ENCODE results near the gene CAPN13.

The CAPN13 gene

DNA sequence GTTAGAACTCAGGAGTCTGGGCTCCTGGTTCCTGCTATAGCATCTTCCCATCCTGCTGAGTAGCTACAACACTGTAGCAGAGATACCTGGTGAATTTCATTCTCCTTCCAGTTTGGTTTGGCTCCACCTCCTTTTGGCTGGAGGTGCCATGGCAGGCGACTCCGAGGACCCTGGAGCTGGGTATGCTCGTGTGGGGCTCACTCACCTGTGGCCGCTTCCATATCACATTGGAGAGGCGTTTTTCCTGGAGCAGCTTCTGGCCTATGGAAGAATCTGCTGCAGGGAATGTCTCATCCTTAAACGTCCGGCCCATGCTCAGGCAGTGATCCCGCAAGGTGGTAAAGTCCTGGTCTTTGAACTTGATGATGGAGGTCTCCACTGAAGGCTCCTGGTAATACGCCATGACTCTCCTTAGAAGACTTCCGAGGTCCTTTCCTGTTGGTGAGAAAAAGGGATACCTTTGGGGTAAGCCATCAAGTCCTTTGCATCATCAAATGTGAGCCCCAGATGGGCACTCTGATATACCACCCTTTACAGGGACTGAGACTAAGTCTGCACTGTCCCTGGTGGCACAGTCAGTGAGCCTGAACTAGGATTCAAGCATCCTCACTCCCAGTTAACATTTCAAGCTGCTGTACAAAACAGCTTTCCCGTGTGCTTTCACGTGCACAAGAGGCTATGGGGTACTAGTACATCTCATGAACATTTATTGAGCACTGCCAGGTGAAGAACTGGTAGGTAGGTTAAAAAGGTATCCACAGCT, 20.1 kb downstream of the CAPN13 start:
- DNase-seq: no peak

DNA sequence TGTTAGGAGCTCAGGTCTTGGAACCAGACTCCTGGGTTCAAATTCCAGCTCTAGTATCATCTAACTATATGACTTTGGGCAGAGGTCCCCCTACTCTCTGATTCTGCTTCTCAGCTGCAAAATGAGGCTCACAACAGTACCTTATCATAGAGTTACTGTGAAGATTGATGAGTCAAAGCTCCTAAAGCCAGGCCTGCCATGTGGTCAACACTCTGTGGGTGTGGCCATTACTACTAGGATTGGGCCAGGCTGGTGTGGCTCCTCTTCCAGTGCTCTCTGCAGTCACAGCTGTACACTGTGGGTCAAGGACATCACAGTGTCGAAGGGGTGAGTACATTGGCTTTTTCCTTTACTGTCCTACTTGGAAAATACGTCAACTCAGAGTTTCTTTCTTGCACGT, 22.6 kb downstream of the CAPN13 start:
- DNase-seq: no peak

DNA sequence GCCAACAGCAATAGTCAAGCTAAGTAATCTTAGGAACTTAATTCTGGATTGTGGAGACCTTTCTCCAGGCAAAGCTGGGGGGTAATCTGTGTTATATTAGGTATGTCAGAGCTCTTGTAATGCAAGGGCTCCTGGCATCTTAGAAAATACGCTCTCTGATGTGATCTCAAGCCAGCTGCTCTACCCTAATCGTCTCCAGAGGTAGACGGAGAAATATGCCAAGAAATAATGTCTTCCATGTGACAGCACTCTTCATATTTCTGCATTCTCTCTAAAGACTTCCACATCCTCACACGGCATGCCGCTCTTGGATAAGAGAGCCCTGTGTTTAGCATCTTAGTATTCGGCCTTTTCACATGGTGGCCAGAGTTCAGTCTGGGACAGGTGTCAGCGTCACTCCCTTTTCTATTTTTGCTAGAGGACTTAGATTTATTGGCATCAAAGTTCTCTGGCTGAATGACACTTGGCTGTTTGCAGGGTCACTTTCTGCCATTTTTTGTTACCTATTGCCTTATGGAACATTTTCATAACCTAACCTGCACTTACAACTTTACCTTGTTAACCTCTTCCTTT, 25.2 kb downstream of the CAPN13 start:
- DNase-seq: no peak

DNA sequence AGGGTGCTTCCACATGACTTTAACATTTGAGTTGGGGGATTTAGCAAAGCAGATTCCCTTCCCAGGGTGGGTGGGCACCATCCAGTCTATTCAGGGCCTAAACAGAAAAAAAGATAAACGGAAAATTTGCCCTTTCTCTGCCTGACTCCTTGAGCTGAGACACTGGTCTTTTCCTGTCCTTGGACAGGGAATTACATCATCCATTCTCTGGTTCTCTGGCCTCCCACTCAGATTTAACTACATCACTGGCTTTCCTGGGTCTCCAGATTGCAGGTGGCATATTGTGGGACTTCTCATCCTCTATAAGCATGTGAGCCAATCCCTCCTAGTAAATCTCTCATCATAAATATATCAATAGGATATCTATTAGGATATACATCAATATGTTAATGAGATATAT, 25.8 kb downstream of the CAPN13 start:
- no peak for DNase-seq

DNA sequence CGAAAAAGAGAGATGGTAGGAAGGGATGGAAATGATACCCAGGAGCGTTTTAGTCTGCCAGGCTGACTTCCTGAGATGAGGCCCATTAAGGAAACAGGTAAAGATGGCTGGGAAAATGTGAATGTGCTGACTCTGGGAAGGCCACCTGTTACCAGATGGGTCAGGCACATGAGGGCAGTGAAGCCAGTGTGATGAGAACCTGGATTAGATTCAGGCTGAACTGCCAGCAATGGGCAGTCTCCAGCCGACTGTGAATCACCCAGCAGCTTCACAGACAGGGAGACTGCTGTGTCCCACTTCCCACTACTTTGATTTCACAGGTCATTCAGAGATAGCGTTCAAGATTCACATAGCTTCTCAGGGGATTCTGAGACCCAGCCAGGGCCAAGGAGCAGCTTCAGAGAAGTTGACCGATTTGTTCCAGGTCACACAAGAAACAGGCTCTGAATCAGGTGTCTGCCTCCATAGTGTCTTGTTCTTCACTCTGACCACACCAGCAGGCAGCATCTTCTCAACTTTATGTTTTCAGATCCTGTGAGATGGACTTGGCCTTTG, 26.4 kb downstream of the CAPN13 start:
- no peak for DNase-seq

DNA sequence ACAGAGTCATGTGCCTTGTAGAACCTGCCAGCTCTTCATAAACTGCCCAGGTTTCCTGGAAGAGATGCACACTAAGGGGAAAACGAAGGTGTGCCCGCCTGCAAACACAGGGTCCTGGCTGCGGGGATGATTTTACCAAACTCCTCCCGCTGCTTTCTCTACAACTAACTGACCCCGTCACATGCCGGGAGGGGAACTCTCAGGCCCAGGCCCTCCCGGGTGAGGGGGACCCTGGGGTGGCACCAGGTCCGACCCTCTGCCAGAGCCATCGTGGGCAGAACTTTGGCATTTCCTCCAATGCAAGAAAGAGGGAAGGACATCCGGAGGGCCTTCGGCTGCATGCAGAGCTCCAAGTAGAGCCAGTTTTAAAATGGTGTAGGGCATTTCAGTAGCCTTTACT, 28.6 kb downstream of the CAPN13 start:
- no peak for DNase-seq

DNA sequence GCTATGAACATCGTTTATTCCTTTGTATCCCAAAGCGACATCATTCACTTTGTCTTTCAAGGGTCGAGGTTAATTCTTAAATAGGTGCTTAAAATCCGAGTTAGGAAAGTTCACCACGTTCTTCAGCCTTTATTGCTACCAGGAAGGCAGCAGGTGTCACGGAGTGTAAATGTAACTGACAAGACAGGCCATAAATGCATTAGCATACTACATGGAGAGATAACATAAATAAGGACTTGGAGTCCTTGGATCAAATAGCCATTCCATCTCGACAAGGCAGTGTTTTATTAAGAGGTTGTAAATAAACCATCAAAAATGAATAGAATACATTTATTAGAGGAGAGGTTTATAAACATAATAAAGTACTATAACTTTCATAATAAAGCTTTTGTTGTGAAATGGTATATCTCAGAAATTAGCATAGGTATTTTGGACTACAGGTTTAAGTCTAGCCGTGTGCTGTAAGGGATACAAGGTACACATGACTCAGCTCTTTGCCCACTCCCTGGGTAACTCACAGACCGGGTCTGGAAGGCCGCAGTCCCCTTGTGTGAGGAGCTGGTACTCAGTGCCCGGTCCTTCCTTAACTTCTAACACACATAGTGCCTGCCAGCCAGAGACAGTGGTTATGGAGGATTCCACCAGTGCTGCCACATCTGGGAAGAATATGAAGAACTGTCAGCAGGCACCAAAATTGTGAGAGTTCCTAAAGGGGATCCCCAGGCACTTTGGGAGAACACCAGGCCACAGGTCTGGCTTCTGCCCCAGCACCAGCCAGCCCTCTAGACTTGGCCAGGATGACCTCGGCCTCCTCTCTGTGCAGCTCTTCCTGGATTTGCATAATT, 29.4 kb downstream of the CAPN13 start:
- no peak for DNase-seq

DNA sequence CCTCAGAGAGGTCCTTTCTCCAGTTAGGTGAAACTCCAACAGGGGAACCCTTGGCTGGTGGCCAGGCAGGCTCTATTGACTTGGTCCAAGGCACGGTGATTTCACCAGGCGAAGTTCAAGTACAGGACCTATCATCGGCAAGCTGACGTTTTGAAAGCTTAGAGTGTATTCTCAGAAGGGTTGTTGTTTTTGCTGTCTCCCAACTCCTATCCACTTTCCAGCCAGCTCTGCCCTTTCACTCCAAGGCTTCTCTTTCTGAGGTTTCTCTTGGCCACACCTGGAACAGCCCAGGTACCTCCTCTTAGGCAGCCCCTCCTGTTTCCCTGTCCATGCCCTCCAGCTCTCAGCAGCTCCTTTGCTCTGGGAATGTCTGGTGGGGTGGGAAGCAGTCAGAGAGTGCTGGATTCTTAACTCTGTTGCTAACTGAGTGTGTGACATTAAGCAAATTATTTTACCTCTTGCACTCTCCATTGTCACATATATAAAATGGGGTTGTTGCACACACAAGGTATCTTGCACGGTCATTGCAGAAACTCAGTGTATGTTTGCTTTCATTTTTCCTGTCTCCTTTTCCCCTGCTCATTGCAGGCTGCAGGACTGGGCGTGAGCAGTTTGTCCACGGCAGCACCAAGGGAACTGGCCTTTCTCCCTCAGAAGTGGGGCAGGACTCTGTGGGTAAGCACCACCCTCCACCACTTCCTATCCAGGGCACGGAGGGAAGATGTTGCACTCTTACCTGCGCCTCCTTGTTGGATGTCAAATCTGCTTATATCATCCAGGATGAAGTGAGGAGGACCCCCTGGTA, 30.2 kb downstream of the CAPN13 start:
- DNase-seq: no peak

DNA sequence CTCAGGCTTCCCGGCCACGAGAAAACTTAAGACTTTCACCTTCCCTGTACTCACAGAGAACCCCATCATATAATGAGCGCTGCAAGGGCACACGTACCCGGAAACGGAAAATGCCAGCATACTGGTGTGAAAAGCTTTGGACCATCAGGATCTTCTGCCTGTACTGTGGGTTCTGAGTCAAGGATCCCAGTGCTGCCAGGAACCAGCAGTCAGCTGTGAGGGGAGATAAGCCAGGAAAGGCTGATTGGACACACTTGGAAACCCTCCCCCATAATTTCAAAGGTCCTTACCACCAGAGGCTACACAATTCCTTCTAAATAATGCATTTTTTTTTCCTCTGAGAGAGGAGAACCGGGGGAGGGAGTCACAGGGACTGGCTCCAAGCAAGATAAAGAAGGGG, 31.4 kb downstream of the CAPN13 start:
- DNase-seq: peak; percentile 17

DNA sequence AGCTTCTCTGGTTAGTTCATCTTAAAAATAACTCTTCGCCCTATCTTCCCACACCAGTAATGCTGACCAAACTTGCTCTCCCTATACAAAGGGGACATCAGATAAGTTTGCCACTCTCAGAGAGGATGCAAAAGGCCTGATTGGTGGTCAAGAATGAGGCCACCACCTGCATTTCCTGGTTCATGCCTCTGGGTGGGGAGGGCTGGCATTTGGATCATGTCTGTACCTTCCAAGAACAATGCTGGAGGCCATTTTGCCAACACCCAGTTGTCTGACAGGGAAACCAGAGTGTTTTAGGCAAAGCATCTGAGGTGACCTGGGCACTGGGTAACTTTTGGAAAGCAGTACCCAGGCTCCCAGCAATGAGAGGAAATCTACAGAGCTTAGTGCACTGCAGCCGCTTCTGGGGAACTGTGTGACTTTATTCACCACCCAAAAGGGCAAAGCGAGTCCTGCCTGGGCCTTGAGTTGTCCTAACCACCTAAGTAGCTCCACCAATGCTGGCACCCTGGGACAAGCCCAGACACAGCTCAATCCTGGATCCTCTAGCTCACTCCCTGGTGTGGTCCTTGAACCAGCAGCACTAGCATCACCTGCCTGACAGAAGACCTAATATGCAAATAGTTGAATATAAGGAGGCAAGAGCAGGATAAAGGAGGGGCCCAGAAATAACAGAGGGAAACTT, 35.1 kb downstream of the CAPN13 start:
- DNase-seq: no peak

DNA sequence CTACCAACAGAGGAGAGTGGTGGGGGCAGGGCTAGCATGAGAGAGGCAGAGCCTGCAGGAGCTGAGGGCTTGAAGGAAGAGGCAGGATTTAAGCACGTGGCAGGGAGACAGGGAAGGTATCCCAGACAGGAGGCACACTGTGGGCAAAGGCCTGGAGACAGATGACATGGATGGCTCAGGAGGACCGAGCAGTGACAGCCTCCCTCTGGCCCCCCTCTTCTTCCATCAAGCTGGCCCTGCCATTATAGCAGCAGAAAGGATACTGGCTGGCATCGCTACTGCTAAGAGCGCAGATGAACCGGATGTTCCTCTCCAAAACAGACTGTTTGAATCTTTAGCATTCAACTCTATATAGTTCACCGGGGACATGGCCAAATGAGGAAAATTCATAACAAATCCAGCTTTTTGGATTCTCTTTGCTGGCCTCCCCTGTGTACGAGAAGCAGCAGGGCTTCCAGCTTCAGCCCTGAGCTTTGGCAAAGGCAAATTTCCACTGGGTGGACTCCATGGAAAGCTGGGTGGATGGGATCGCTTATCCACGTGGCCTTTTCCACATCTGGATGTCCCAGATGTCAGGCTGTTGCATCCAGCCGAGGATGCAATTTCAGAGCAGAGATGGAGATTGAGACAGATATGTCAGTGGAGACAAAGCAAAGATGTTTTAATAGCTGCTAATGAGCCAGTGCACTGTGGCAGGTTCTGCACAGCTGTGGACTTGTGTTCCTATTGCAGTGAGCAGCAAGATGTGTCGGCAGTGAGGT, 36.2 kb downstream of the CAPN13 start:
- no peak for DNase-seq

DNA sequence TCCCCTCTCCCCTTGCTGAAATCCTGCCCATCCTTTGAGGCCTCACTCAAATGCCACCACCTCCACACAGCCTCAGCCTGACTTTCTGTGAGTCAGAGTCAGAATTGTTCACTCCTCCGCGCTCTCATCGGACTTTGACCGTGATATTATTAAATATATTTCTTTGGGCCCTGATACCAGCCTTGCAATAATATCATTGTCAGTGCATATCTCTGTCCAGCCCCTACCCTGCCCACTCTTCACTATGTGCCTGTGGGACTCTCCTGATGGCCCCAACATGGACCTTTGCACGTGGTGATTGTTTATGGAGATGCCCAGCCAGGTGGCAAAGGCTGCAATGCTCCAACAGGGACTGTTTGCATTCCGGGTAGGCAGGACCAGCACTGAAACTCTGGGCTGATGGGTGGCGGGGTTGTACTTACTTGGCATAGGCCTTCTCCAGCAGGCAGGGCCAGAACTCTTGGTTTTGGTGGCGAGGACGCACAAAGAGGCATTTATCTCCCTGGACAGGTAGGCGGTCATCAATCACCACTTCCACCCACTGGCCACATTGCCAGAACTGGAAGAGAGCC, 37.3 kb downstream of the CAPN13 start:
- no peak for DNase-seq

DNA sequence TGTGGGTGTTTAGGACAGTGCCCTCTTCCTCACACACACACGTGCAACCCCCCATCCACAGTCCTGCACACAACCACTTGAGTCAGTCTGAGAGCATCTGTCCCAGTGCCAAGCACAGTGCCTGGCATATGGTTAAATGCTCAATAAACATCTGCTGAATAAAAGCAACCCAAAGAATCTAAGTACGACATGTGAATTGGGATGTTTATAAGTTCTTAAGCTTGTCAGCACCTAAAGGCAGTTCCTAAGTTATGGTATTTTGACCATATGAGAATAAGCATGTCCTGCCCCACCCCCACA, 37.8 kb downstream of the CAPN13 start:
- DNase-seq: no peak

DNA sequence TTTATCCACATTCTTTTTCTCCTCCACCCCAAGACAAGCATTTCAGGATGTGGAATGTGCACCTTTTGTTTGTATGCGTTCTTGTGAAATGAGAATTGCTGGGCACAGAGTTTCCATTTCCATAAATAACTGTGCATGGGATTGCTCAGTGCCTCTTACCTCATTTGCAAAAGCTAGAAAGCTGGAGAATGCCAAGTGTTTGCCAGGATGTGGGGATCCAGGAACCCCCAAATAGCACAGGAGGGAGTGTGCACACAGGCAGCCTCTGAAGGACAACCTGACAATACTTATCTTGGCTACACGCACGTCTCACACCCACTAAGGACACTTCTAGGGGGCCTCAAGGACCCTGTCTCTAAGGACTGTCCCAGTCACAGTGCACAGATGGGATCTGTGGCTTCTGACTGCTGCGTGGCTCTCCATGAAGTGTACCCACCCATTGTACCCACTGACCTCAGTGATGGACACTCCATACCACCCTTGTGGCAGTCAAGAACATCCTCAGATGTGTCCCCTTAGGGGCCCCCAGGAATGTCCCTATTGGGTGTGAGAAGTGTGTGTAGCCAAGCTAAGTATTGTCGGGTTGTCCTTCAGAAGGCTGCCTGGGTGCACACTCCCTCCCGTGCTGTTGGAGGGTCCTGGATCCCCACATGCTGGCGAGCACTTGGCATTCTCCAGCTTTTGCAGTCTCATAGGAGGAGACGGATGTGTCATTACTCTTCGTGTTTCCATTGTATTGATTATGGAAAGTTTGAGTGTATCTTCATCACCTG, 38.4 kb downstream of the CAPN13 start:
- no peak for DNase-seq

DNA sequence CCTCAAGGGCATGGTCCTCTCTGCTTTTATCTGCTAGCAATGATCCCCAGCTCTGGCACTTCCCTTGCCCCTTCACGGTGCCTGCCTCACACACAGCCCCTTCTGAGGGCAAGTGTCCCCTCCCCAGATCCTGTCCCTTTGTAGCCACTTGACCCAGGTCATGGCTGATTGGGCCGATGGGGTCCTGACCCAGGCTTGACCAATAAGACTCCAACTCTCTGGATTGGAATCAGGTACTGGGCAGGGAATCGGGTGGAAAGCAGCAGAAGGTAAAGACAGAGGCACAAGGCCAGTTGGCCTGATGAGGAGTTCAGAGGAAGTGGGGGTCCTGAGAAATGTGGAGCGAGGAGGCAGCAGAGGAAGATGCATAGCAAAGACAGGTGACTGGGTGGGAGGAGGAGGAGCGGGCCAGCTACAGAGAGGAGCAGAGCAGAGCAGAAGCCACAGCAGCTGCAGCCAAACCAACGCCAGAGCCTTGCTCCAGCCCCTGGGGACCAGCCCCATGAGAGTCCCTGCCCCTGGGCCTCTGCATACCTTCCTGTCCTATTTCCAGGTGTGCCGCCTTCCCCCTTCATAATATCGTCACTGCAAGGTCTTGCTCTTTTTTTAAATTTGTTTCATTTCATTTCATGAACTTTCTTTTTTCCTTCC, 39.1 kb downstream of the CAPN13 start:
- DNase-seq: no peak

DNA sequence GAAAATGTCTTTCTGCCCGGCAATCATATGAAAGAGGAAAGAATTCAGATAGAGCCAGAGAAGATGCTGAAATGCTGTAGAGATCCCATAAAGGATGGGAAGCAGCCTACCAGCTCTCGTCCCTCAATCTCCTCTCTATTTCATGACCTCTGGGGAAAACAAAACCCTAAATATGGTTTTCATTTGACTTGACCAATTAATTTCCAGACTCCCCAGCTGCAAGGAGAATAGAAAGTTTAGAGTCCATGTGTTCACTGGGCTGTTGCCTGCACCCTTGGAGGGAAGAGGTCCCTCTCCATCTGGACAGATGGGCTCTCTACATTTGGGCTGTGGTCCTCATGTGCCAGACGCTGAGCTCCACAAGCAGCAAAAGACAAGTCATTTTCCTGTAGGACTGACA, 40.6 kb downstream of the CAPN13 start:
- no peak for DNase-seq

DNA sequence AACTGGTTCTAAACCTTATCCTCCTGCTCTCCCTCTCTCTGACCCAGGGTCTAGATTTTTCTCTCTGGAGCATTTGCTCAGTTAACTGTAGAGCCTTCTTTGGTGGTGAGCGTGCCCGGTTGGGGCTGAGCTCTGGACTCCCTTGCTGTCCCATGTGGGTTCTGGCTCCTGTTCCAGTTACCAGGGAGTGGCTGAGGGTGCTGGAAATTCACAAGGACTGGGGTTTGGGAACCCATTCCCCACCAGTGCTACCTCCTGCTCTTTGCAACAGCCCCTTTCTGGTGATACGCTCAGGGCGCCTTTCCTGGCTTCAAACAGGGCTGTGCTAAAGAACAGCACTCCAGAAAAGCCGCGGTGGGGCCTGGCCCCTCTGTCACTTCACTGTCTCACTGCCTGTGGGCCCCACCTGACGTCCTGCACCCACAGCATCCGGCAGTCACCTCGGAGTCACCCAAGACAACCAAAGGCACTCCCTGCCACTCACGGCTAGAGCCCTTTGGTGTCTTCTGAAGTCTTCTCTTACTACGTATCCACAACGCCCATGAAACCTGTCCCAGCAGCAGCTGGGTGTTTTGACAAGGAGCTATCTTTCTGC, 41.3 kb downstream of the CAPN13 start:
- DNase-seq: no peak

DNA sequence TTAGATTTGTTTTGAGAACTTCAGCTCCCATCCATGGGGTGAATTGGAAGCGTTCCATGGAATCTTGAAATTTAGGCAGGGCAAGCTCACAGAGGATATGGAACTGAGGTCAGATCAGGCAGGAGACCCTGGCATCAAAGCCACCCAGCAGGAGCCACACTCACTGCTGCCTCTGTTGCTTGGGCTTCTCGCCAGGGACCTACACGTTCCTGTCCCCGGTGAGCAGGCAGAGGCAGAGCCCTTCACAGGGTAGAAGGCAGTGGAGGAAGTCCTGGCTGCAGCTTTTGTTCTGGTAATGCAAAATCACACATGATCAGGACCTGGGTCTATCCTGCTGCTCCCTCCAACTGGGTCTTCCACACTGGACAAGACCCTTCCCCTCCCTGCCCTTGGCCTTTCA, 42.1 kb downstream of the CAPN13 start:
- no peak for DNase-seq

DNA sequence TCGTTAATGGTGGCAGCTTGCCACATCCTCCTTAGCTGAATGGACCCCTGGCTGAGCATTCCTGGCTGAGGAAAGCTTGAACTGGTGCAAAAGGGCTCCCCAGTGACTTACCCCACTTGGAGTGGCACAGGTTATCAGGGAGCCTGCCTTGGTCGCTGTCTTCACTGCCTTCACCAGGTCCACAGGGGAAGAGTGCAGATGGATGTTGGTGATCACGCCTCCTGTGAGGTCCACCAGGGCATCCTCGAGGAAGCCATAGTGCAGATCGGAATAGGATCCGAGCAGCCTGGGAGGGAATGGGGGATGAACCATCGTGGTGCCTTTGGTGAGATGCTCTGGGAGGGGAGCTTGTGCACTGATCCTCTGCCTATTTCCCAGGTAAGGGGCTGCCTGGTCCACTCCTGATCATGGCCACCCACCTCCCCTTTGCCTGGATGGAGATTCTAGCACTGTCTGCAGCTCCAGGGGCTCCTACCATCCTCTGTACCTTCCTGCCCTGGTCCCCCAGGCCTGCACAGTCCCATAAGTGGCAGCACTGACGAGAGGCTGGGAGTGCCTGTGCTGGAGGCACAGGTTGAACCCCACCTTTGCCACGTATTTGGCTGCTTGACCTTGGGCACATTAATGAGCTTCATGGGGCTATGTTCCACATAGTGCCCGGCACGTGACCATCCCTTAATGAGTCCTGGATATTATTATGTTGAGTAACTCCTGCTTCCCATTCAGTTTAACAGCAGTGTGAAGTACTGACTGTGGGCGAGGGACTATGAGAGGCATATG, 43.0 kb downstream of the CAPN13 start:
- DNase-seq: no peak

Data from OCI-M1 (cell line).